ENCODE measurements around the gene CLIC3. TPM values are rescaled to one million over a fixed set of nuclear protein-coding genes. Genes with fewer than 3 reads are reported as not detected.

Gene CLIC3
- polyA plus RNA-seq, 3 donors, result 0.36 to 0.38 TPM; not detected in 1

GRCh38 chr9:137018761-137019559 is 22.6 kb upstream of the CLIC3 start:
- no peak for DNase-seq (ENCODE audit: low read depth in 3 of 3, low spot score in 2 of 3)

GRCh38 chr9:137017791-137018497 is 21.6 kb upstream of the CLIC3 start:
- DNase-seq (ENCODE audit: low read depth in 3 of 3, low spot score in 2 of 3), result no peak

- DNase-seq (ENCODE audit: low read depth in 3 of 3, low spot score in 2 of 3), result no peak
These were observed 20.7 kb upstream of the CLIC3 start for GRCh38 chr9:137017071-137017470.

GRCh38 chr9:137016436-137016835 is 20.1 kb upstream of the CLIC3 start:
- DNase-seq (ENCODE audit: low read depth in 3 of 3, low spot score in 2 of 3), result no peak

GRCh38 chr9:137015976-137016375 is 19.6 kb upstream of the CLIC3 start:
- DNase-seq (ENCODE audit: low read depth in 3 of 3, low spot score in 2 of 3), result no peak

GRCh38 chr9:137015540-137015930 is 19.2 kb upstream of the CLIC3 start:
- no peak for DNase-seq (ENCODE audit: low read depth in 3 of 3, low spot score in 2 of 3)

GRCh38 chr9:137014776-137015539 is 18.6 kb upstream of the CLIC3 start:
- no peak for DNase-seq (ENCODE audit: low read depth in 3 of 3, low spot score in 2 of 3)

GRCh38 chr9:137014166-137014565 is 17.8 kb upstream of the CLIC3 start:
- no peak for DNase-seq (ENCODE audit: low read depth in 3 of 3, low spot score in 2 of 3)

- DNase-seq (ENCODE audit: low read depth in 3 of 3, low spot score in 2 of 3), result no peak
These were observed 17.2 kb upstream of the CLIC3 start for GRCh38 chr9:137013571-137013940.

- no peak for DNase-seq (ENCODE audit: low read depth in 3 of 3, low spot score in 2 of 3)
These were observed 16.6 kb upstream of the CLIC3 start for GRCh38 chr9:137012694-137013570.

GRCh38 chr9:137011907-137012675 is 15.7 kb upstream of the CLIC3 start:
- DNase-seq (ENCODE audit: low read depth in 3 of 3, low spot score in 2 of 3), result no peak

GRCh38 chr9:137011156-137011555 is 14.8 kb upstream of the CLIC3 start:
- DNase-seq (ENCODE audit: low read depth in 3 of 3, low spot score in 2 of 3), result no peak

- DNase-seq (ENCODE audit: low read depth in 3 of 3, low spot score in 2 of 3), result no peak
These were observed 13.8 kb upstream of the CLIC3 start for GRCh38 chr9:137009938-137010732.

- no peak for DNase-seq (ENCODE audit: low read depth in 3 of 3, low spot score in 2 of 3)
These were observed 12.8 kb upstream of the CLIC3 start for GRCh38 chr9:137009217-137009616.

GRCh38 chr9:137008312-137008711 is 11.9 kb upstream of the CLIC3 start:
- no peak for DNase-seq (ENCODE audit: low read depth in 3 of 3, low spot score in 2 of 3)

- DNase-seq (ENCODE audit: low read depth in 3 of 3, low spot score in 2 of 3), result no peak
These were observed 11.5 kb upstream of the CLIC3 start for GRCh38 chr9:137007816-137008270.

GRCh38 chr9:137007108-137007815 is 10.9 kb upstream of the CLIC3 start:
- no peak for DNase-seq (ENCODE audit: low read depth in 3 of 3, low spot score in 2 of 3)

Data from right renal cortex interstitium (tissue), 3 donors.